HEK293 (cell line): Measurements from ENCODE around the gene SPATA1.

Source experiments
- GFI1B ChIP-seq: fragments of 450-650 bp; formaldehyde crosslinking; IDR thresholded peaks from 2 replicates; pipeline ENCODE4 v1.5.1; 2016; ENCODE audit warnings: missing biosample characterization, missing genetic modification characterization
- KLF1 ChIP-seq: fragments of 450-650 bp; formaldehyde crosslinking; IDR thresholded peaks from 2 replicates; pipeline ENCODE4 v1.5.1; 2016; ENCODE audit warnings: missing biosample characterization, missing genetic modification characterization
- KLF10 ChIP-seq: fragments of 450-650 bp; IDR thresholded peaks from 2 replicates; pipeline ENCODE4 v1.5.1; 2018; ENCODE audit warnings: missing biosample characterization, mild to moderate bottlenecking, missing genetic modification characterization
- KLF8 ChIP-seq: fragments of 450-650 bp; formaldehyde crosslinking; IDR thresholded peaks from 2 replicates; pipeline ENCODE4 v1.5.1; 2016; ENCODE audit warnings: missing biosample characterization, missing genetic modification characterization
- MYNN ChIP-seq: fragments of 450-650 bp; formaldehyde crosslinking; IDR thresholded peaks from 2 replicates; pipeline ENCODE4 v1.5.1; 2016; ENCODE audit warnings: missing biosample characterization, missing genetic modification characterization, borderline replicate concordance
- PRDM1 ChIP-seq: fragments of 450-650 bp; formaldehyde crosslinking; IDR thresholded peaks from 2 replicates; pipeline ENCODE4; 2016; ENCODE audit warnings: missing biosample characterization, missing genetic modification characterization
- SALL2 ChIP-seq: fragments of 450-650 bp; formaldehyde crosslinking; IDR thresholded peaks from 2 replicates; pipeline ENCODE4 v1.5.0; 2017; ENCODE audit warnings: missing biosample characterization, mild to moderate bottlenecking, missing genetic modification characterization, borderline replicate concordance
- WT1 ChIP-seq: fragments of 450-650 bp; formaldehyde crosslinking; IDR thresholded peaks from 2 replicates; pipeline ENCODE4 v1.5.1; 2016; ENCODE audit warnings: missing biosample characterization, missing genetic modification characterization
- ZBTB48 ChIP-seq: fragments of 450-650 bp; formaldehyde crosslinking; IDR thresholded peaks from 2 replicates; pipeline ENCODE4 v1.5.1; 2016; ENCODE audit warnings: missing biosample characterization, missing genetic modification characterization
- ZFP37 ChIP-seq: fragments of 450-650 bp; formaldehyde crosslinking; IDR thresholded peaks from 2 replicates; pipeline ENCODE4 v1.5.1; 2016; ENCODE audit warnings: missing biosample characterization, missing genetic modification characterization
- ZNF112 ChIP-seq: fragments of 450-650 bp; formaldehyde crosslinking; IDR thresholded peaks from 2 replicates; pipeline ENCODE4 v1.5.0; 2017; ENCODE audit warnings: missing biosample characterization, missing genetic modification characterization
- ZNF138 ChIP-seq: fragments of 450-650 bp; formaldehyde crosslinking; IDR thresholded peaks from 2 replicates; pipeline ENCODE4 v1.5.1; 2016; ENCODE audit warnings: missing biosample characterization, missing genetic modification characterization, borderline replicate concordance
- ZNF146 ChIP-seq: fragments of 450-650 bp; formaldehyde crosslinking; IDR thresholded peaks from 2 replicates; pipeline ENCODE4 v1.5.1; 2016; ENCODE audit warnings: missing biosample characterization, missing genetic modification characterization
- ZNF169 ChIP-seq: fragments of 450-650 bp; formaldehyde crosslinking; IDR thresholded peaks from 2 replicates; pipeline ENCODE4 v1.5.1; 2016; ENCODE audit warnings: missing biosample characterization, missing genetic modification characterization
- ZNF184 ChIP-seq: fragments of 450-650 bp; IDR thresholded peaks from 2 replicates; pipeline ENCODE4 v1.5.1; 2018; ENCODE audit warnings: missing biosample characterization, mild to moderate bottlenecking, missing genetic modification characterization
- ZNF248 ChIP-seq: fragments of 450-650 bp; formaldehyde crosslinking; IDR thresholded peaks from 2 replicates; pipeline ENCODE4 v1.5.1; 2017; ENCODE audit warnings: missing biosample characterization, missing genetic modification characterization
- ZNF311 ChIP-seq: fragments of 450-650 bp; formaldehyde crosslinking; IDR thresholded peaks from 2 replicates; pipeline ENCODE4 v1.5.1; 2017; ENCODE audit warnings: missing biosample characterization, missing genetic modification characterization, borderline replicate concordance
- ZNF335 ChIP-seq: fragments of 450-650 bp; formaldehyde crosslinking; conservative IDR thresholded peaks from 2 replicates; pipeline ENCODE4 v1.5.1; 2016; ENCODE audit warnings: missing biosample characterization, missing genetic modification characterization
- ZNF394 ChIP-seq: fragments of 450-650 bp; formaldehyde crosslinking; IDR thresholded peaks from 2 replicates; pipeline ENCODE4 v1.5.1; 2016; ENCODE audit warnings: missing biosample characterization, missing genetic modification characterization, mild to moderate bottlenecking, moderate library complexity, borderline replicate concordance
- ZNF423 ChIP-seq: fragments of 450-650 bp; formaldehyde crosslinking; IDR thresholded peaks from 2 replicates; pipeline ENCODE4 v1.5.1; 2016; ENCODE audit warnings: missing biosample characterization, missing genetic modification characterization
- ZNF510 ChIP-seq: fragments of 450-650 bp; formaldehyde crosslinking; IDR thresholded peaks from 2 replicates; pipeline ENCODE4 v1.5.1; 2018; ENCODE audit warnings: mild to moderate bottlenecking, missing genetic modification characterization, missing biosample characterization; ENCODE audit not compliant: insufficient replicate concordance
- ZNF521 ChIP-seq: fragments of 450-650 bp; formaldehyde crosslinking; IDR thresholded peaks from 2 replicates; pipeline ENCODE4 v1.5.1; 2017; ENCODE audit warnings: missing biosample characterization, mild to moderate bottlenecking, missing genetic modification characterization
- ZNF596 ChIP-seq: fragments of 450-650 bp; IDR thresholded peaks from 2 replicates; pipeline ENCODE4 v1.5.0; 2018; ENCODE audit warnings: missing biosample characterization, mild to moderate bottlenecking, missing genetic modification characterization, moderate library complexity
- ZNF747 ChIP-seq: fragments of 450-650 bp; formaldehyde crosslinking; IDR thresholded peaks from 2 replicates; pipeline ENCODE4 v1.5.1; 2016; ENCODE audit warnings: missing biosample characterization, missing genetic modification characterization
- ZXDB ChIP-seq: fragments of 450-650 bp; formaldehyde crosslinking; IDR thresholded peaks from 2 replicates; pipeline ENCODE4 v1.5.1; 2016; ENCODE audit warnings: missing biosample characterization, missing genetic modification characterization
- TF ChIP-seq, protein P1 (sequence below): fragments of 450-650 bp; formaldehyde crosslinking; IDR thresholded peaks from 2 replicates; pipeline ENCODE4 v1.5.1; 2016; ENCODE audit warnings: missing biosample characterization, missing genetic modification characterization
- TF ChIP-seq, protein P2 (sequence below): fragments of 450-650 bp; IDR thresholded peaks from 2 replicates; pipeline ENCODE4 v1.5.1; 2018; ENCODE audit warnings: missing biosample characterization, missing genetic modification characterization
- TF ChIP-seq, protein P3 (sequence below): fragments of 450-650 bp; formaldehyde crosslinking; IDR thresholded peaks from 2 replicates; pipeline ENCODE4 v1.5.1; 2016; ENCODE audit warnings: missing biosample characterization, missing genetic modification characterization, borderline replicate concordance
- TF ChIP-seq, protein P4 (sequence below): fragments of 450-650 bp; formaldehyde crosslinking; IDR thresholded peaks from 2 replicates; pipeline ENCODE4 v1.5.1; 2016; ENCODE audit warnings: missing biosample characterization, missing genetic modification characterization
- TF ChIP-seq, protein P5 (sequence below): fragments of 450-650 bp; formaldehyde crosslinking; IDR thresholded peaks from 2 replicates; pipeline ENCODE4 v1.5.1; 2017; ENCODE audit warnings: missing biosample characterization, missing genetic modification characterization
- TF ChIP-seq, protein P6 (sequence below): fragments of 450-650 bp; formaldehyde crosslinking; IDR thresholded peaks from 2 replicates; pipeline ENCODE4 v1.5.1; 2016; ENCODE audit warnings: missing biosample characterization, missing genetic modification characterization

The SPATA1 gene

DNA sequence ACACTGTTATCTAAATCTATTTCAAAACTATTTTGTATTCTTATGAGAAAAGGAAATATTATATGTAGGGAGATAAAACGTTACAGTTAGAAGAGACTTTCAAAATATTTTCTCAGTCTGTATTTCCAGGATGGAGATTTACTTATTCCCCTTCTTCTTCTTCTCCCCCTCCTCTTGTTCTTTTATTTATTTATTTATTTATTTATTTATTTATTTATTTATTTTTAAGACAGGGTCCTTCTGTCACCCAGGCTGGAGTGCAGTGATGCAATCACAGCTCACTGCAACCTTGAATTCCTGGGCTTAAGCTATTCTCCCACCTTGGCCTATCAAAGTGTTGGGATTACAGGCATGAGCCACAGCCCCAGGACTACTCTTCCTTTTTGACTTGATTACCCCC, 30.0 kb upstream of the SPATA1 start (continued):
- no peak for TF ChIP-seq ZNF146 (tag by site-specific recombination)
- TF ChIP-seq ZFP37 (tag by site-specific recombination) = 0 out of 2 replicates have a peak, but pooled peaks have one; percentile 44
- TF ChIP-seq KLF1 (tag by site-specific recombination) = no peak
- no peak for TF ChIP-seq ZNF248 (tag by site-specific recombination)
- no peak for TF ChIP-seq SALL2 (tag by site-specific recombination)
- no peak for TF ChIP-seq ZNF423 (tag by site-specific recombination)
- TF ChIP-seq, protein P1, sequence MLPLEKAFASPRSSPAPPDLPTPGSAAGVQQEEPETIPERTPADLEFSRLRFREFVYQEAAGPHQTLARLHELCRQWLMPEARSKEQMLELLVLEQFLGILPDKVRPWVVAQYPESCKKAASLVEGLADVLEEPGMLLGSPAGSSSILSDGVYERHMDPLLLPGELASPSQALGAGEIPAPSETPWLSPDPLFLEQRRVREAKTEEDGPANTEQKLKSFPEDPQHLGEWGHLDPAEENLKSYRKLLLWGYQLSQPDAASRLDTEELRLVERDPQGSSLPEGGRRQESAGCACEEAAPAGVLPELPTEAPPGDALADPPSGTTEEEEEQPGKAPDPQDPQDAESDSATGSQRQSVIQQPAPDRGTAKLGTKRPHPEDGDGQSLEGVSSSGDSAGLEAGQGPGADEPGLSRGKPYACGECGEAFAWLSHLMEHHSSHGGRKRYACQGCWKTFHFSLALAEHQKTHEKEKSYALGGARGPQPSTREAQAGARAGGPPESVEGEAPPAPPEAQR (tag by site-specific recombination) = no peak
- TF ChIP-seq, protein P2, sequence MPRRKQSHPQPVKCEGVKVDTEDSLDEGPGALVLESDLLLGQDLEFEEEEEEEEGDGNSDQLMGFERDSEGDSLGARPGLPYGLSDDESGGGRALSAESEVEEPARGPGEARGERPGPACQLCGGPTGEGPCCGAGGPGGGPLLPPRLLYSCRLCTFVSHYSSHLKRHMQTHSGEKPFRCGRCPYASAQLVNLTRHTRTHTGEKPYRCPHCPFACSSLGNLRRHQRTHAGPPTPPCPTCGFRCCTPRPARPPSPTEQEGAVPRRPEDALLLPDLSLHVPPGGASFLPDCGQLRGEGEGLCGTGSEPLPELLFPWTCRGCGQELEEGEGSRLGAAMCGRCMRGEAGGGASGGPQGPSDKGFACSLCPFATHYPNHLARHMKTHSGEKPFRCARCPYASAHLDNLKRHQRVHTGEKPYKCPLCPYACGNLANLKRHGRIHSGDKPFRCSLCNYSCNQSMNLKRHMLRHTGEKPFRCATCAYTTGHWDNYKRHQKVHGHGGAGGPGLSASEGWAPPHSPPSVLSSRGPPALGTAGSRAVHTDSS (tag by site-specific recombination) = no peak
- no peak for TF ChIP-seq MYNN (tag by site-specific recombination)
- TF ChIP-seq ZBTB48 (tag by site-specific recombination) = no peak
- TF ChIP-seq ZNF311 (tag by site-specific recombination) = no peak
- TF ChIP-seq WT1 (tag by site-specific recombination) = no peak
- TF ChIP-seq, protein P3, sequence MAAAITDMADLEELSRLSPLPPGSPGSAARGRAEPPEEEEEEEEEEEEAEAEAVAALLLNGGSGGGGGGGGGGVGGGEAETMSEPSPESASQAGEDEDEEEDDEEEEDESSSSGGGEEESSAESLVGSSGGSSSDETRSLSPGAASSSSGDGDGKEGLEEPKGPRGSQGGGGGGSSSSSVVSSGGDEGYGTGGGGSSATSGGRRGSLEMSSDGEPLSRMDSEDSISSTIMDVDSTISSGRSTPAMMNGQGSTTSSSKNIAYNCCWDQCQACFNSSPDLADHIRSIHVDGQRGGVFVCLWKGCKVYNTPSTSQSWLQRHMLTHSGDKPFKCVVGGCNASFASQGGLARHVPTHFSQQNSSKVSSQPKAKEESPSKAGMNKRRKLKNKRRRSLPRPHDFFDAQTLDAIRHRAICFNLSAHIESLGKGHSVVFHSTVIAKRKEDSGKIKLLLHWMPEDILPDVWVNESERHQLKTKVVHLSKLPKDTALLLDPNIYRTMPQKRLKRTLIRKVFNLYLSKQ (tag by site-specific recombination) = 0 out of 2 replicates have a peak, but pooled peaks have one; percentile 41
- TF ChIP-seq ZNF747 (tag by site-specific recombination) = no peak
- TF ChIP-seq ZNF335 (tag by site-specific recombination) = no peak
- TF ChIP-seq GFI1B (tag by site-specific recombination) = no peak
- TF ChIP-seq KLF10 = no peak
- TF ChIP-seq, protein P4, sequence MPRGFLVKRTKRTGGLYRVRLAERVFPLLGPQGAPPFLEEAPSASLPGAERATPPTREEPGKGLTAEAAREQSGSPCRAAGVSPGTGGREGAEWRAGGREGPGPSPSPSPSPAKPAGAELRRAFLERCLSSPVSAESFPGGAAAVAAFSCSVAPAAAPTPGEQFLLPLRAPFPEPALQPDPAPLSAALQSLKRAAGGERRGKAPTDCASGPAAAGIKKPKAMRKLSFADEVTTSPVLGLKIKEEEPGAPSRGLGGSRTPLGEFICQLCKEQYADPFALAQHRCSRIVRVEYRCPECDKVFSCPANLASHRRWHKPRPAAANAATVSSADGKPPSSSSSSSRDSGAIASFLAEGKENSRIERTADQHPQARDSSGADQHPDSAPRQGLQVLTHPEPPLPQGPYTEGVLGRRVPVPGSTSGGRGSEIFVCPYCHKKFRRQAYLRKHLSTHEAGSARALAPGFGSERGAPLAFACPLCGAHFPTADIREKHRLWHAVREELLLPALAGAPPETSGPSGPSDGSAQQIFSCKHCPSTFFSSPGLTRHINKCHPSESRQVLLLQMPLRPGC (tag by site-specific recombination) = no peak
- TF ChIP-seq KLF8 (tag by site-specific recombination) = no peak
- TF ChIP-seq, protein P5, sequence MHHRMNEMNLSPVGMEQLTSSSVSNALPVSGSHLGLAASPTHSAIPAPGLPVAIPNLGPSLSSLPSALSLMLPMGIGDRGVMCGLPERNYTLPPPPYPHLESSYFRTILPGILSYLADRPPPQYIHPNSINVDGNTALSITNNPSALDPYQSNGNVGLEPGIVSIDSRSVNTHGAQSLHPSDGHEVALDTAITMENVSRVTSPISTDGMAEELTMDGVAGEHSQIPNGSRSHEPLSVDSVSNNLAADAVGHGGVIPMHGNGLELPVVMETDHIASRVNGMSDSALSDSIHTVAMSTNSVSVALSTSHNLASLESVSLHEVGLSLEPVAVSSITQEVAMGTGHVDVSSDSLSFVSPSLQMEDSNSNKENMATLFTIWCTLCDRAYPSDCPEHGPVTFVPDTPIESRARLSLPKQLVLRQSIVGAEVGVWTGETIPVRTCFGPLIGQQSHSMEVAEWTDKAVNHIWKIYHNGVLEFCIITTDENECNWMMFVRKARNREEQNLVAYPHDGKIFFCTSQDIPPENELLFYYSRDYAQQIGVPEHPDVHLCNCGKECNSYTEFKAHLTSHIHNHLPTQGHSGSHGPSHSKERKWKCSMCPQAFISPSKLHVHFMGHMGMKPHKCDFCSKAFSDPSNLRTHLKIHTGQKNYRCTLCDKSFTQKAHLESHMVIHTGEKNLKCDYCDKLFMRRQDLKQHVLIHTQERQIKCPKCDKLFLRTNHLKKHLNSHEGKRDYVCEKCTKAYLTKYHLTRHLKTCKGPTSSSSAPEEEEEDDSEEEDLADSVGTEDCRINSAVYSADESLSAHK (tag by site-specific recombination) = no peak
- no peak for TF ChIP-seq ZNF184 (tag by site-specific recombination)
- peak; percentile 76 for TF ChIP-seq ZNF510 (tag by site-specific recombination)
- TF ChIP-seq, protein P6, sequence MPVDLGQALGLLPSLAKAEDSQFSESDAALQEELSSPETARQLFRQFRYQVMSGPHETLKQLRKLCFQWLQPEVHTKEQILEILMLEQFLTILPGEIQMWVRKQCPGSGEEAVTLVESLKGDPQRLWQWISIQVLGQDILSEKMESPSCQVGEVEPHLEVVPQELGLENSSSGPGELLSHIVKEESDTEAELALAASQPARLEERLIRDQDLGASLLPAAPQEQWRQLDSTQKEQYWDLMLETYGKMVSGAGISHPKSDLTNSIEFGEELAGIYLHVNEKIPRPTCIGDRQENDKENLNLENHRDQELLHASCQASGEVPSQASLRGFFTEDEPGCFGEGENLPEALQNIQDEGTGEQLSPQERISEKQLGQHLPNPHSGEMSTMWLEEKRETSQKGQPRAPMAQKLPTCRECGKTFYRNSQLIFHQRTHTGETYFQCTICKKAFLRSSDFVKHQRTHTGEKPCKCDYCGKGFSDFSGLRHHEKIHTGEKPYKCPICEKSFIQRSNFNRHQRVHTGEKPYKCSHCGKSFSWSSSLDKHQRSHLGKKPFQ (tag by site-specific recombination) = no peak
- TF ChIP-seq ZNF596 = no peak
- peak; percentile 70 for TF ChIP-seq ZXDB (tag by site-specific recombination)
- TF ChIP-seq ZNF112 = no peak
- no peak for TF ChIP-seq ZNF521
- TF ChIP-seq ZNF138 (tag by site-specific recombination) = no peak
- TF ChIP-seq PRDM1 = no peak
- no peak for TF ChIP-seq ZNF169 (tag by site-specific recombination)
- peak; percentile 95 for TF ChIP-seq ZNF394
